Ureter (tissue), 1 donor: Measurements from ENCODE around the gene AQP10. TPM values are rescaled to one million over a fixed set of nuclear protein-coding genes. Genes with fewer than 3 reads are reported as not detected.
"Not testable (repeated sequence)": the region's sequence is repeated elsewhere in the genome, so short reads cannot be mapped to it uniquely, and the experiment has no call there.

Experiments used
- DNase-seq: peaks from one replicate; pipeline ENCODE4 v3.0.0-alpha.2; 2020; ENCODE audit warnings: low spot score
- total RNA-seq: library from RNA; stranded (reverse); gene quantifications from one replicate; pipeline ENCODE4 v1.2.4, GENCODE V29; 2023
- donor health status: DM: yes; HTN: yes; CAD: no.

Gene AQP10
- total RNA-seq, 1 donor from 2014 or later: not detected

DNA sequence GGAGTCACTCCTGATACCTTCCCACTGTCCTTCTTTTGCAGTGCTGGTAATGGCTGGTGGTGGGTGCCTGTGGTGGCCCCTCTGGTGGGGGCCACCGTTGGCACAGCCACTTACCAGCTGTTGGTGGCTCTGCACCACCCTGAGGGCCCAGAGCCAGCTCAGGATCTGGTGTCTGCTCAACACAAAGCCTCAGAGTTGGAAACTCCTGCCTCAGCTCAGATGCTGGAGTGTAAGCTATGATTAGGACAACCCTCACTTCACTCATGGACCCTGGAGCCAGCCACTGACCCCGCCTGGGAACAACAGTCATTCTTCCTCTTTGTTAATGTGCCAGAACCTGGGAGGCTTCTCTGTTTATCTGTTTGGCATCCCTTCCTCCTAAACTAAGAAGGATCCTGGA, 3.3 kb downstream of the AQP10 start:
- no peak for DNase-seq

- DNase-seq: peak; percentile 75
Measured at GRCh38 chr1:154324669-154325582, 4.0 kb downstream of the AQP10 start, which contains the start of gene ATP8B2. Gene ATP8B2 (plus strand): TSS chr1:154325525. CDS start chr1:154328142, 2,617 bp downstream.

DNA sequence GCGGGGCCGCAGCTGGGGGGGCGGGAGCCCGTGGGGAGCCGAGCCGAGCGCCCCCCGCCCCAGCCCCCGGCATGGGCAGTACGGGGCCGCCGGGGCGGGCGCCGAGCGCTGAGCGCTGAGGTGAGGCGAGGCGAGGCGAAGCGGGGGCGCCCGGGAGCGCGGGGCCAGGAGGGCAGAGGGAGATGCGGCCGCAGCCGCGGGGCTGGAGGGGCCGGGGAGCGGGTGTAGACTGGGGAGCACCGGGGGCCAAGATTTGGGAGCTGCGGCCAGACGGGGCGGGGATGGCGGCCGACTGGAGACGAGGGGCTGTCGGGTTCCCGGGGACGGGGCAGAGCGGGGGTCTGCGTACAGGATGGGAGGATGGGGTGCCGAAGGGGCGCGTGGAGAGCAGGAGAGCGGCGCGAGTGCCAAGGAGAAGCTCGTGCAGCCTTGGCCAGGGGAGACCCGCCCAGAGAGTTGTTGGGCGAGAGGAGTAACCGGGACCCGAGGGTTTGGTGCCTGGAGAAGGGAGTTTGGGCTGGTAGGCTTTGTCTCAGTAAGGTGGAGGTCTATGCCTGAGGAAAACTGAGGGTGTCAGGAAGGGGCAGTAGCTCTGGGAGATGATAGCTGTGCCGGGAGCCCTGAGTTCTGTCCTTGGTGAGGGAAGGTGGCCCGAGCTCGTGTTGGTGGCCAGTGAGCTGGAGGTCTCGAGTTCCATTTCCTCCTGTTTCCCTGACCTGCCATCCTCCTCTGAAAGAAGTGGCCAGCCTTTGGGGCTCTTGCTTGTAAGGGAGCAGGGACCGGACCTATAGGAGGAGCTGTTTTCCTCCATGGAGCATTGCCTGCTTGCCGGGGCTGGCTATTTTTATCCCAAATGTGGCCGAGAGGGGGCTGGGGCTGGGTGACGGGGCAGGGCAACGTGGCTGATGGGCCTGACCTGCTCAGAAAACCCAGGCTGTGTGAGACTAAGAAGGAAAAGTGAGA, 5.0 kb downstream of the AQP10 start:
- peak; percentile 83 for DNase-seq

DNA sequence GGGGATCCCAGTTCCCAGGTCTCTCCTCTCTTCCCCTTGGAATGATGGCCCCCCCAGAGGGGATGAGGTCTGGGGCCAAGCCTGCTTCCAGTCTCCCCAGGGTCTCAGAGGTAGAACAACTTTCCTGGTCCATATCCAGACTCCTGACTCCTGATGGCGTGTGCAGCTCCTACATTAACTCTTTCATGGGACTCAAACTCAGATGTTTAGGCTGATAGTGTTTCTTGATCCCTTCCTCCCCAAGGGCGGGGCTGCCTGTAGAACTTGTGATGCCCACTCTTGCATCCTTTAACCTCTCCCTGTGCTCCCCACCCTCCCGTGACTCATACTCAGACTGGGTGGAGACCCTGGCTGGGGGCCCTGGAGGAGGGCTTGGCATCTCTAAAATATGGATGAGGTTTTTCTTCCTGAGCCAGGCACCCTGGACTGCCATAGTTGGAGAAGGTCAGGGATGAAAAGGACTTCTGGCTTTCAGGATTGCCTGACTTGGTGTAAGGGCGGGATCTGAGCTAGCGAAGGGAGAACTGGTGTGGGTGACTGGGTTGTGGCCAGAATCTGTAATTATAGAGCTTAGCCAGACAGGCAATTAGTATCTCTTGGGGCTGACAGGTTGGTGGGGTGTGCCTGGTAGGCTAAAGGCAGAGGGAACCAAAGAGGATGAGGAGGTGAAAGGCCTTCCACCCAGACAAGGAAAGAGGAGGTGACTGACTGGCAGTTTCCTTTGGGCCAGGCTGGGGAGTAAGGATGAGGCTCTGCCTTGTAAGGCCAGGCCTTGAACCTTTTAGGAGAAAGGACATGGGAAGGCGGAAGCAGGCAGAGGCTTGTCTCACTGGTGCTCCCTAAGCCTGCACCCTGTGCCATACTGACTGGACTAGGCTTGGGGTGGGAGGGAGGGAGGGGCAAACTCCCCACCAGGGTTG, 5.9 kb downstream of the AQP10 start:
- DNase-seq: peak; percentile 78

- no peak for DNase-seq
Measured at GRCh38 chr1:154327466-154328317, 6.8 kb downstream of the AQP10 start.

DNA sequence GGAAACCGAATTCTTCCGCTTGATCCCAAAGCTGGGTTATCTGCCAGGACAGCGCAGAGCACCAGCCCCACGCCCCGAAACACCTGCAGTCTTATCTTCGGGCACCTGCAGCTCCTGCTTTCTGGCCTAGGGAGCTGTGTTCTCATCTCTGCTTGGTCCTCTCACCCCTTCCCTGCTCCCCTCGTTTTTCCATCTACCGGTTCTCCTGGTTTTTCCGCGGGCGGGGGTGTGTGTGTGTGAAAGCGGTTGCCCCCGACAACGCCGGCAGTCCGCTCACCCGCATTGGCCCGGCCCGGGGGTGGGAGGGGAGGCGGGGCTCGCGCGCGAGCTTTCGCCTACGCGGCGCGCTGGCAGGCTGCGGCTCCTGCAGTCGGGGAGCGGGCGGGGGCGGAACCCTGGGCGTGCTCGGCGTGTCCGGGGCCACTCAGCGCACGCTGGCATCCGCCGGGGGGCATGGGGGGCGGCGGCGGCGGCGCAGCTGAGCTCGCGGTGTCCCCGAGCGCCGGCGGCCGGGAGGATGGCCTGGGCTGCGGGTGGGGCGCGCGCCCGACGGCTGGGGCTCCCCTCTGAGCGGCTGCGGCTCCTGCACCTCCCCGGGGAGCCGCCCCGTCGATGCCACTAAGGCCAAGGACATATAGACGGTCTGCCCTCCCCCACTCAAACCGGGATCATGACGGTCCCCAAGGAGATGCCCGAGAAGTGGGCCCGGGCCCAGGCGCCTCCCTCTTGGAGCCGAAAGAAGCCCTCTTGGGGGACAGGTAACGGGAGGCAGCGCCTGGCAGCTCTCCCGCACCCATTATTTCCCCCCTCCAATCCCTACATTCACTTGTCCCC, 7.6 kb downstream of the AQP10 start:
- peak; percentile 81 for DNase-seq

- no peak for DNase-seq
Measured at GRCh38 chr1:154329152-154329521, 8.2 kb downstream of the AQP10 start.

DNA sequence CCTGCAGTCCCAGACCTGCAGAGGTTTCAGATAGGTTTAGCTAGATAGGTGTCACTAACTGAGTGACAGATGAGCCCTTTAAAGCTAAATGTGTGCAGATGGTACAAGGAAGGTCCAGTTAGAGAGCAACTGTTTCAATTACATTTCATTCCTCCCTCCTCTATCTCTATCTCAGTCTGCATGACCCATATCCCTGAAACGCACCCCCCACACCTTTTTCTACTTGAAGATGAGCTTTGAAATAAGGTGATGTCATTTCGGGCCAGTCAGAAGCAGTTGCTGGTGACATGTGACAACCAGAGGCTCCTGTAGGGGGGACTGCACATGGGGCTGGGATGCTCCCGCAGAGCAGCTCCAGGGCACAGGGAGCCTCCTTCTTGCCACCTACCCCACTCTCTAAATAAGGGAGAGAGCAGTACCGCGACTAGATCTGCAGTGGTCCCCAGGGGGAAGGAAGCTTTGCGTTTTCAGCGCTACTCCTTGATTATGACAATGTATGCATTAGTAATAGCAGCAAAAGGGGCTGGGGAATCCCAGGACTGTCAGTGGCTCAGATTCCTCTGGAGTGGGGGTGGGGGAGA, 8.7 kb downstream of the AQP10 start:
- DNase-seq: no peak

DNA sequence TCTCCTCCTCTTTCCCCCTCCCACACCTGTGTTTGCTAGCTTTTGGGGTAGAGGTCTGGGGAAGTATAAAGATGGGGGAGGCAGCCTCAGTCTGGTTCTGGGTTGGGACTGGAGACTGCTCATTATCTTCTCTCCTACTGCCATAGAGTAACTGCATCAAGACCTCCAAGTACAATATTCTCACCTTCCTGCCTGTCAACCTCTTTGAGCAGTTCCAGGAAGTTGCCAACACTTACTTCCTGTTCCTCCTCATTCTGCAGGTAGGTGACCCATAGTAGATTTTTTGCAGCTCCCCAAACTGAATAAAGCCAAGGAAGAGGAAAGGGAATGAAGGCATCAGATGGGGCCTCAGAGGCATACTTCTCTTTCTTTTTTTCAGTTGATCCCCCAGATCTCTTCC, 9.8 kb downstream of the AQP10 start:
- DNase-seq: no peak

DNA sequence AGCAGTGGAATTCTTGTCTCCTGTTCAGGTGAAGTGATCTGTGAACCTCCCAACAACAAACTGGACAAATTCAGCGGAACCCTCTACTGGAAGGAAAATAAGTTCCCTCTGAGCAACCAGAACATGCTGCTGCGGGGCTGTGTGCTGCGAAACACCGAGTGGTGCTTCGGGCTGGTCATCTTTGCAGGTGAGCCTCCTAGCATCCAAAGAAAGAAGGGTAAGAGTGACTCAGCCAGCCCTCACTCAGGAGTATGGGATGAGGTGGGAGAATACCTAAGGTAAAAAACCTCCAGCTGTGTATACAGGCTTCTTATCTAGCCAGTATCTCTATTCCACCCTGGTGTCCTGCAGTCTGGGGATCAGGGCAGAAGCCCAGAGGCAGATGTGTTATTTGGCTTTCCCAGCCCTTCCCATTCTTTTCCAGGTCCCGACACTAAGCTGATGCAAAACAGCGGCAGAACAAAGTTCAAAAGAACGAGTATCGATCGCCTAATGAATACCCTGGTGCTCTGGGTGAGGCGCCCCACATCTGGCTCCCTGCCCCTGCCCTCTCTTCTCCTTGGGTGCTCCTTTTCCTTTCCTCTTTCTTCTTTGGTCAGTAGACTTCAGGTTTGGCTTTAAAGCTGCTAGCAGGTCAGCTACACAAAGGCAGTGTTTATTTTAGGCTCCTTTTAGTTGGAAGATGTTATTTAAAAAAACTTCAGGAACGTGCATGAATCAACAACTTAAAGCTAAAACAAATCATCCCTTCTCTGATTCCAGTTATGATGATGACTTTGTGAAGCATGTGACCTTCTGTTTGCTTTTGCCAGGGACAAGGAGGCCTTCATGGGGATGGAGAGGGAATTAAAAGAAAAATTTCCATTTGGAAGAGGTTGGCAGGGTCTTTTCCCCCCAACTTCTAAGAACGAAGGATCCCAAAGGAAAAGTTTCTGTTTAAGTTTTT, 13.5 kb downstream of the AQP10 start:
- DNase-seq: no peak

DNA sequence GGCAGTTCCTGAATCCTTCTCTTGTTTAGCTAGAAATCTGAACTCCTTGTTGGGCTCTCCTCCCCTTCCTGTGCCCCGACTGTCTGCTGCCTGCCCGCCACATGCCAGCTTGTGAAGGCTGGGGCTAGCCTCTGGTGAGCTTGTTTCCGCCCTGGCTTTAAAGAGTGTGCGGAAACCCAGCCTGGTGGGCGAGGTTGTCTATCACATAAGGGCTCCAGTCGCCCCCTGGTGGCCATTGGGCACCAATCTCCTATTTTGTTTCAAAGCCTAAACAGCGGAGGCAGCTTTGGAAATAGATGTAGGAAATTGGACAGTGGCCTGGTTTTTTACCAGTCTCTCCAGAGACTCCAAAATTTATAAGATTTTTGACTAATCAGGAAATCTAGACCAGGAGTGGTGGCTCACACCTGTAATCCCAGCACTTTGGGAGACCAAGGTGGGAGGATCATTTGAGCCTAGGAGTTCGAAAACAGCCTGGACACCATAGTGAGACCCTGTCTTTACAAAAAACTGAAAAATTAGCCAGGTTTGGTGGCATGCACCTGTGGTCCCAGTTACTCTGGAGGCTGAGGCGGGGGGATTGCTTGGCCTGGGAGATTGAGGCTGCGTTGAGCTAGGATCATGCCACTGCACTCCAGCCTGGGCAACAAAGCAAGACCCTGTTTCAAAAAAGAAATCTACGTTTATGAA, 14.3 kb downstream of the AQP10 start:
- peak; percentile 74 for DNase-seq

GRCh38 chr1:154337253-154337894, 16.5 kb downstream of the AQP10 start:
- no peak for DNase-seq

GRCh38 chr1:154338875-154339274, 18.0 kb downstream of the AQP10 start:
- no peak for DNase-seq

DNA sequence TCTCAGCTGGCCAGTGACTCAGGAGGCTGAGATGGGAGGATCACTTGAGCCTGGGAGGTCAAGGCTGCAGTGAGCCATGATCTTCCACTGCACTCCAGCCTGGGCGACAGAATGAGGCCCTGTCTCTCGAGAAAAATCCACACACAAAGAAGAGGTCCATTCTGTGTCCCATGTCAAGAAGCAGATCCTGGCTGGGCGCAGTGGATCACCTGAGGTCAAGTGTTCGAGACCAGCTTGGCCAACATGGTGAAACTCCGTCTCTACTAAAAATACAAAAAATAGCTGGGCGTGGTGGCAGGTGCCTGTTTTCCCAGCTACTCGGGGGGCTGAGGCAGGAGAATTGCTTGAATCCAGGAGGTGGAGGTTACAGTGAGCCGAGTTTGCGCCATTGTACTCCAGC, 20.5 kb downstream of the AQP10 start:
- not testable (repeated sequence) for DNase-seq

- DNase-seq: no peak
Measured at GRCh38 chr1:154342132-154342531, 21.2 kb downstream of the AQP10 start.

DNA sequence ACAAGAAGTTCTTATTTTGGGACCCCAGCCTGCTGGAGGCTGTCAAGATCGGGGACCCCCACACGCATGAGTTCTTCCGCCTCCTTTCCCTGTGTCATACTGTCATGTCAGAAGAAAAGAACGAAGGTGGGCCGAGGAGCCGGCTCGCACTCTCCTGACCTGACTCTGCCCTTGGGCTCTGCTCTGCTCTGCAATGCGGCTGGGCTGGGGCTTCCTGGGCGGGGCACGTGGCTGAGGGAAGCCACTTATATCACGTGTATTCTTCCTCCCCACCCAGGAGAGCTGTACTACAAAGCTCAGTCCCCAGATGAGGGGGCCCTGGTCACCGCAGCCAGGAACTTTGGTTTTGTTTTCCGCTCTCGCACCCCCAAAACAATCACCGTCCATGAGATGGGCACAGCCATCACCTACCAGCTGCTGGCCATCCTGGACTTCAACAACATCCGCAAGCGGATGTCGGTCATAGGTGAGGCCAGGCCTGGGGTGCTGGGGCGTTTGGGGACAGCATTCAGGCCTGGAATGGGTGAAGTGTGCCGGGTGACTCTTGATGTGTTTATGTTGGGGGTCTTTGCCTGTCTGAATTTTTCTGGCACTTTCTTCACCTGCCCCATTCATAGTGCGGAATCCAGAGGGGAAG, 22.1 kb downstream of the AQP10 start:
- no peak for DNase-seq
